Activated CD8-positive, alpha-beta memory T cell treated with anti-CD3 and anti-CD28 coated beads, Interleukin-2, amount 50 U/mL, for 48 hours (primary cell): Measurements from ENCODE around the gene TPRN.

Experiments used
- DNase-seq: peaks from one replicate; pipeline ENCODE4 v3.0.0-alpha.2; 2020

TPRN gene

DNA sequence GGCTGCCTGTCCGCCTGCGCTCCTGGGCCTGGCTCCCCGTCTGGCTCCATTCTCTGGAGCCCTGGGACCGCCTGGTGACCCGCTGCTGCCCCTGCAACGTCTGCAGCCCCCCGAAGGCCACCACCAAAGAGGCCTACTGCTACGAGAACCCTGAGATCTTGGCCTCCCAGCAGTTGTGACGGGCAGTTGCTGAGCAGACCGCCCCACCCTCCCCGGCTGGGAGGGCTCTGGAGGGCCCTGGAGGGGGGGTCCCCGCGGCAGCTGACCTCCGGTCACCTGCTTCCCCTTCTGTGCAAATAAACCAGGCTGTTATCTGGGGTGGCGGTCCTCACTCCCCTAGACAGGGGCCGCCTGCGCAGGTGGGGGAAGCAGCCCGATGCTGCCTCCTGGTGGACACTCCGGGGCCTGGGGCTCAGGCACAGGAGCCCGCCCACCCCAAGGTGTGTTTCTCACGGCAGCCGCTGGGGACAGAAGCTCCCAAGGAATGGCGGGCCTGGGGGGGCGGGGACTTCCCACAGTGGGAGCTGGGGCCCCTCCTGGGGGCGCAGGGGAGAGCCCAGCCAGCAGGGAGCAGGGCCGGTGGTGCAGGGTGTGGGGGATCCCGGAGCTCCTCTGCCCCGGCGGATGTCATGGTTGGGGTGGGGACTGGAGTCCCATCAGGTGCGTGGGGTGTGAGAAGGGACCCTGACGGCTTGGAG lies 35.8 kb upstream of the TPRN start:
- peak; percentile 97 for DNase-seq

DNA sequence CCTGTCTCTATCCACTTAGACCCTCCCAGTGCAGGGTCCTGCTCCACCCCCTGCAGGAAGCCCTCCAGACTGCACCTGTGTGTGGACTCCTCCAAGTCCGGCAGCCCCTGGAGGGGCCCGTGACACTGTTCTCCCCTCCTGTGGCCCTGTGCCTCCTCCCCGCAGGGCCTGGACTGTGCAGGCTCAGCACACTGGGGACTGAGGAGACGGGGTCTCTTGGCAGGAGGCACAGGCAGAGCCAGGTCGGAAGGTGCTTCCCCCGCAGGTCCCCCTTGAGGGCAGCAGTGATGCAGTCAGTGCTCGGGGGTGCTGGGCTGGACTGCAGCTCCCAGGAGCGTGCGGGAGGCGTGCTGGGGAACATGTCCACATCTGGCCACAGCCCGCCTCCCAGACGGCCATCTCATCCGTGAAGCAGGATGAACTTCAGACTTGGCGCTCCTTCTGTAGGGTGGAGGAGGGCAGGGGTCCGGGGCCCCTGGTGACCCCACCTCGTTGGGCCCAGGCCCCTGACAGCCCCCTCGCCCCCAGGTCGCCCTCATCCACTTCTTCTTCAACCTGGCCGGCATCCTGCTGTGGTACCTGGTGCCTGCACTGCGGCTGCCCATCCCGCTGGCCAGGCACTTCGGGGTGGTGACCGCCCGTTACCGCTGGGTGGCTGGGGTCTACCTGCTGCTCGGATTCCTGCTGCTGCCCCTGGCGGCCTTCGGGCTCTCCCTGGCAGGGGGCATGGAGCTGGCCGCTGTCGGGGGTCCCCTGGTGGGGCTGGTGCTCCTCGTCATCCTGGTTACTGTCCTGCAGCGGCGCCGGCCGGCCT lies 35.1 kb upstream of the TPRN start:
- no peak for DNase-seq

DNA sequence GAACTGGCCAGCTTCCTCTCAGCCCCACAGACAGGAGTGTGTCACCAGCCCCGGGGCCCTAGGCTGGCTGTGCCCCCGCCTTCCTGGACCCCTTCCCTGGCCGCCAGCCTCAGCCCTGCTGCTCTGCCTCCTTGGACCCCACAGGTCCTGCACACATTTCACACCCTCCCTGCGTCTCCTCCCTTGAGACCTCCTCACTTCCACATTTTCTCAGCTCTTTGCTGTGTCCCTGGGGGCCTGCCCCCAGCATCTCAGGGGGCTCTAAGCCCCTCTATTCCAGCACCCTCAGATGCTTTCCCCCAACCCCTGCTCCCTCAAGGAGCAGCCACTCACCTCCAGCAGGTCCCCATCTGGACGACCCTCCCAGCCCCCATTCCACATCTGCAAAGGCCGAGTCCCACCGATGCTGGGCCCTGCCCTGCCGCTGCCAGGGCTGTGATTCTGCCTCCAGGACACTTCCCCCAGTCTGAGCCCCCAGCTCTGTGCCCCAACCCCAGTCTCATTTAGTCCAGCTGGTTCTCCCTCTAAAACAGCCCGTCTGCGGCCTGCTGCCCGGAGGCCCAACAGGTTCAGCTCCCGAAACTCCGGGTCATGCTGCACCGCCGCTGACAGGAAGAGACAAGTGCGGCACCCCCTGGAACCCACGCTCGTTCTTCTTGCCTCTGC lies 34.4 kb upstream of the TPRN start:
- no peak for DNase-seq

DNA sequence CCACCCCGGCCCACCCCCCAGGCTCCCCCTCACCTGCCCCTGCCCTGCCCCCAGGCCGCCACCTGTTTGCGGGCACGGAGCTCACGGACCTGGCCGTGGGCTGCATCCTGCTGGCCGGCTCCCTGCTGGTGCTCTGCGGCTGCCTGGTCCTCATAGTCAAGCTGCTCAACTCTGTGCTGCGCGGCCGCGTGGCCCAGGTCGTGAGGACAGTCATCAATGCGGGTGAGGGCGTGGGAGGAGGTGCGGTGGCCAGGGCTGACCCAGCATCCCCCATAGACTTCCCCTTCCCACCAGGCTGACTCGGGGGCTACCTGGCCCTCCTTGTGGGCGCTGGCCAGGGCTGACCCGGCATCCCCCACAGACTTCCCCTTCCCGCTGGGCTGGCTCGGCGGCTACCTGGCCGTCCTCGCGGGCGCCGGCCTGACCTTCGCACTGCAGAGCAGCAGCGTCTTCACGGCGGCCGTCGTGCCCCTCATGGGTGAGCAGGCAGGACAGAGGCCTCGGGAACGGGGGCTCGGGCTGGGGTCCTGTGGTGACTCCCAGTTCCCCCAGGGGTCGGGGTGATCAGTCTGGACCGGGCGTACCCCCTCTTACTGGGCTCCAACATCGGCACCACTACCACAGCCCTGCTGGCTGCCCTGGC lies 33.6 kb upstream of the TPRN start:
- DNase-seq, result no peak

DNA sequence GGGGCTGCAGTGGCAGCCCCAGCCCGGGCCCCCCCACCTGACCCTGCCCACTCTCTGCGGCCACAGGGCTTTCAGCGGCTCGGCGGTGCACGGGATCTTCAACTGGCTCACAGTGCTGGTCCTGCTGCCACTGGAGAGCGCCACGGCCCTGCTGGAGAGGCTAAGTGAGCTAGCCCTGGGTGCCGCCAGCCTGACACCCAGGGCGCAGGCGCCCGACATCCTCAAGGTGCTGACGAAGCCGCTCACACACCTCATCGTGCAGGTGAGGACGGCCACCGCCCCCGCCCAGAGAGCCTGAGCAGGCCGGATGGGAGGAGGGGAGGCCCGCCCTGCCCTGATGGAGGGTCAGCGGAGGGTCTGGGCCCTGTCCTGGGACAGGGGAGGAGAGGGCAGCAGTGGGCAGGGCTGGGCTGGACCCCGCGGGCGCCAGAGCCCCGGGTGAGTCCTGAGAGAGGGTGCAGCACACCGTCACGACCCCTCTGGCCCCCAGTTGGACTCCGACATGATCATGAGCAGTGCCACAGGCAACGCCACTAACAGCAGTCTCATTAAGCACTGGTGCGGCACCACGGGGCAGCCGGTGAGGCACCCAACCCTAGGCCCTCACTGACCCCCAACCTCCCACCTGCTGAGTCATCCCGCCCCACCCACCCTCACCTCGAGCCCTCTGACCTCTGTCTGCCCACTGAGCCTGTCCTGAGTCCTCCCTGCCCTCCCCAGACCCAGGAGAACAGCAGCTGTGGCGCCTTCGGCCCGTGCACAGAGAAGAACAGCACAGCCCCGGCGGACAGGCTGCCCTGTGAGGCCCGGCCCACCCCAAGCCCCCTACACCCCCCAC lies 32.8 kb upstream of the TPRN start:
- DNase-seq, result no peak

DNA sequence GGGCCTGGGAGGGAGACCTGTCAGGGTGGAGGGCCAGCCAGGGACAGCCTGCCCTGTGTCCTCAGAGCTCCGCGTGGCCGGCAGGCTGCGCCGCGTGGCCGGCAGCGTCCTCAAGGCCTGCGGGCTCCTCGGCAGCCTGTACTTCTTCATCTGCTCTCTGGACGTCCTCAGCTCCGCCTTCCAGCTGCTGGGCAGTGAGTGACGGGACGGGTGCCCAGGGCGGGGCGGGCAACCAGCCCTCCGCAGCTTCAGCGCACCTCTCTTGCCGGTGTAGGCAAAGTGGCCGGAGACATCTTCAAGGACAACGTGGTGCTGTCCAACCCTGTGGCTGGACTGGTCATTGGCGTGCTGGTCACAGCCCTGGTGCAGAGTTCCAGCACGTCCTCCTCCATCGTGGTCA lies 32.0 kb upstream of the TPRN start:
- no peak for DNase-seq

DNA sequence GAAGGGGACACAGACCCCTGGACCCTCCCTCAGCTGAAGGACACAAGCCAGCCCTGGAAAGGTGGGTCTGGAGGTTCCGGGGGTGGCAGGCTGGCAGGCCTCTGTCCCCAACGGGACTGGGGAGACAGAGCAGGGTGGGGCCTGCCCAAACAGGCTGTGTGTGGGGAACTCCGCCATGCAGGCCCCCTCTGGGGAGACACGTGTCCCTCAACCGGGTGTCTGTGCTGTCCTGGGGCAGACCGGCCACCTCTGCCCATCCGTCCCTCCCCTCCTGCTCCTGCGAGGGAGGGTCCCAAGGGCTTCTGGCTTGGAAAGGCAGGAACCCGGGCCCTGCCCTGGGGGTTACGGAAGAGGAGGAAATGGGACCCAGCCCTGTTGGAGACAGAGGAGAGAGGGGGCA lies 31.6 kb upstream of the TPRN start:
- DNase-seq, result no peak

DNA sequence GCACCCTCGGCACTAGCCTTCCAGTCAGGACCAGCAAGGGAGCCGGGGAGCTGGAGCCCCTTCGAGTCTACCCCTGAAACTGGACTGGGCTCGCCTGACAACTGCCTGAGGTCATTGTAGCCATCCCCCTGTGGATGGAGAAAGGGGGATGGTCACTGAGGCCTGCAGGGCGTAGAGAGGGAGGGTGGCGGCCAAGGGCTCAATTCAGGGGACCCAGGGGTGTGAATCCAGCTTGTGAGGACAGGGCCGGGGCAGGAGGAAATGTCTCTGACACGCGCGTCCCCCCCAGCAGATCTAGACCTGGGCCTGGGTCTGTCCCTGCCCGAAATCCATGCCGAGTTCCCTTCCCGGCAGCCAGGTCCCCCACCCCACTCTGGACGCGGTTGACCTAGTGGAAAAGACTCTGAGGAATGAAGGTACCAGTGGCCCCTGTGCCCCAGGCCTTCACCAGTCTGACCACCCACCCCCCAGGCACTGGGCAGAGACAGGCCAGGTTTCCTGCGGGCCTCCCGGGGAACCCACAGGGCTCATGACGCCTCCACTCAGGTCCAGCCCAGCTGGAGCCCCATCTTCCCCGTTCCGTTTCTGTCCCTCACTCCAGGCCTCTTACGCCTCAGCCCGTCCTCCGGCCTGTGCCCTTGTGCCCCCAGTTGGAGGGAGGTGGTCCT lies 31.0 kb upstream of the TPRN start:
- DNase-seq, result no peak

DNA sequence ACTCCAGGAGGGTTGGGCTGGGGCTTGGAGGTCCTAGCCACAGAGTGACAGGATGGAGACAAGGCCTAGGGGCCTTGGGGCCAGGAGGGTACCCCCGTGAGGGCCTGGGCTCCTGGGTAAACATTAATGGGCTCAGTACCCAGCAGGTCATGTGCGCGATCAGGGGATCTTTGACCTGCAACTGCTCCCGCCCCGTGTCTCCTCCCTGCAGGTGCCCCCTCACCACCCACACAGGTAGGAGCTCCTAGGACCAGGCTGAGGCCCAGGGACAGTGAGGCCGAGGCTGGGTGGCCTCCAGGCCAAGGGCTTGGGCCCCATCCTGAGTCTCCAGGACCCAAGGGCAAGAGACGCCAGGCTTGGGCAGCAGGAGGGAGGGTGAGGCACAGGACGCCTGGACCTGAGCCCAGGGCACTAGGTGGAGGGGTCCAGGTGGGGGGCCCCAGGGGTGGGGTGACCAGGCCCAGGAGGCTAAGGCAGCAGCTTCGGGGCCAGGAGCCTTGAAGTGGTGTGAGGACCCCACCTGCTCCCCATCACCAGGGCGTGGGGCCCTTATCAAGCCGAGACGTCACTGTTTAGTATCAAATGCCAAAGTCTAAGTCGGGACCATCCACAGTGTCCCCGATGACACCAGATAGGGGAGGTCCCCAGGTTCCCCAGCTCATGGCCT lies 30.3 kb upstream of the TPRN start, which contains the start of gene SLC34A3:
SLC34A3 (plus strand) TSS at position 197 of the 667 bp plus-strand sequence. CDS start 802 bp downstream, outside the sequence.
- no peak for DNase-seq

DNA sequence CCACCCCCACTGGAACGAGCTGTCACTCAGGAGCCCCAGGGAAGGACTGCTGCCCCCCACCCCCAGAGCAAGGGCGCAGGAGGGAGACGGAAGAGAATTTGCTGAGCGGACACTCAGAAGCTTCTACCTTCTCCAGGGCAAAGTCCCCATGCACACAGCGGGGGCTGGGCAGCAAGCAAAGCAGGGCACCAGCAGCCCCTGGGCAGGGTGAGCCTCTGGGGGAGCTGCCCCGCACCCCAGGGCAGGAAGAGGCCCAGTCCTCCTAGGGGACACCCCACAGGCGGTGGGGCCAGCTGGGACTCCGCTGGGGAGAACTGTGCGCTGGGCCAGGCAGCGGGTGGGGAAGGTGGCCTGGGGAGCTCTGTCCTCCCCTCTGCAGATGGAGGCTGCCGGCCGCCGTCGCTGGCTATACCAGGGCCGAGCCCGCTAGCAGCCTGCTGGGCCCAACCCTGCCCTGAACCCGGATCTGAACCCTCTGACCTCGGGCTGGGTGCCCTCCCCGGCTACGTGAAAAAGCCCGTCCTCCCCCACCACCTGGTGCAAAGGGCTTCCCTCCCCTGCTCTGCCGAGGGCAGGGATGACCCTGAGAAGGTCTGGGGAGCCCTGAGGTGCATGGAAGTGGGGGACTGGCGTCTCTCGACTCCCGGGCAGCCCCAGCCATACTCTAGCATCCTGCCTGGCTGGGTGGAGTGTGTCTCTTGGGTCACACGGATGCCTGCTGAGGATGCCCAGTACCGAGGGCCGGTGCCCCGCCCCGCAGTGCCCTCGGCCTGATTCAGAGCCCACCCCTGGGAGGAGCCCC lies 29.6 kb upstream of the TPRN start:
- no peak for DNase-seq

DNA sequence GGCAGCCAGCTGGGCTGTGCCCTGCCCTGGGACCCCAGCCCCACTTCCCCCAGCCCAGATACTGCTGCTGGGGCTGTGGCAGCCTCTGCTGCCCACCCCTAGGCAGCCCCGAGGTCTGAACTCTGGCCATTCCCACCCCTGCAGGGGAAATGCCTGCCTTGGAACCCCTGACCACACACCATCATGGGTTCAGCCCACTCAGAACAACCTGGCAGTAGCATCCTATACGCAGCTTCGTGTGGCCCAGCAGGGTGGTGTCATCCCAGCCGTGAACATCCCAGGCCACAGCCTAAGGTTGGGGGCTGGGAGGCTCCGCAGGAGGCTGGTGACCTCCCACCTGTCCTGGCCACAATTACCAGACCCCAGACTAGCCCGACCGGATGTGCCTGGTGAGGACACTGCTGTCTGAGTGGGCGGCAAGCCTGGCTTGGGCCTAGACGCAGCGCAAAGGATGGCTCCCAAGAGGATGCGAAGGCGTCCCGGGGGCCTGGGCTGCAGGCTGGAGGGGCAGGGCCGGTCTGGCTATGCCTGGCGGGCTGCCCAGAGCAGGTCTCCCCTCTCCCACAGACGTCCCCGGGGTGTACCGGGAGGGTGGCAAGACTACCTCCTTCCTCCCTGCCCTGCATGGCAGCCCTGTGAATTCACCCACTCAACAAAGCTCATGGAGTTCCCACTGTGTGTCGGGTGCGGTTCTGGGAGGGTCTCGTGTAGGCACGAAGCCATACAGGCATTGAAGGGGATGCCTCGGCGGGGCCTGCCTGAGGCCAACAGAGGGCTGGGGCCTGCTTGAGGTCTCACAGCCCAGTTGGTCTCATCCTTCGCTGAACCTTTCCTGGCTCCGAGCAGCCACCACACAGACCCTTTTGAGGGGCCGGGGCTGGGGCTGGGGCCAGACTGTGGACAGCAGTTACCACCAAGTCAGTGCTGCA lies 28.7 kb upstream of the TPRN start:
- DNase-seq, result no peak

DNA sequence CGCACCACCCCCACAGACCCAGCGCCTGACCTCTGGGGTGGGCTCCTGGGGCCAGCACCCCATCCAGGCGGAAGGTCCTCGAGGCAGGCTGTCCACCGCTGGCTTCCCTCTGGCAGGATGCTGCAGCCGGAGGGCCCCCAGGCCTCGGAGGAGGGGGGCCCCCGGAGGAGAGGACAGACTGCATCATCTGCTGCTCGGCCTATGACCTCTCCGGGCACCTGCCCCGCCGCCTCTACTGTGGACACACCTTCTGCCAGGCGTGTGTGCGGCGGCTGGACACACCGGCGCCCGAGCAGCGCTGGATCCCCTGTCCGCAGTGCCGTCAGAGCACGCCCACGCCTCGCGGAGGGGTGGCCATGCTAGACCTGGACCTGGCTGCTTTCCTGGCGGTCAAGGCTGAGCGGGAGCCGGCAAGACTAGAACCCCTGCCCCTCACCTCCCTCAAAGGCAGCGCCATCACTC lies 28.0 kb upstream of the TPRN start:
- no peak for DNase-seq

DNA sequence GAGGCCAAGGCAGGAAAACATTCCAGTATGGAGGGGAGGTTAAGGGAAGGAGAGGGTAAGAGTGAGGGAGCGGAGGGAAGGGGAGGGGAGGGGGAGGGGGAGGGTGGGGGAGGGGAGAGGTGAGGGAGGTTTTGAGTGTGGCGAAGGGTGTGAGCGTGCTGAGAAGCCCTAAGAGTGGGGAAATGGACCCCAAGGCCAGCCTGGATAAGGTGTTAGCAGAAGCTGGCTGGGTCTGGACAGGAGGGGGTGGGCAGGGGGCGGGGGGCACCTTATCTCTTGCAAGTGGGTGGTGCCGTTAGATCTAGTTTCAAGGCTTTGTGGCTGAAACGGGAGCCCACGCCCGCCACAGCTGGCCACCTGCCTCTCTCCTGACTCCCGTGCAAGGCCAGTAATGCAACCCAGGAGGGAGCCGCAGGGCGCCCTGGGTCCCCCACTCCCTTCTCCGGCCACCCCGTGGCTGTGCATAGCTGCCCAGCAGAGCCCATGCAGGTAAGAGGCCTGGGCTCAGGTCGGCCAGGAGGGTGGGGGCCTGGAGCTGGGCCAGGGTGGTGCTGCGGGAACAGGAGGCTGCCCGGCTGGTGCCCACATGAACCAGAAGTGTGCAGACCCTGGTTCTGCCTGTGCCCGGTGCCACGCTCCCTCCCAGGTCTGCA lies 27.4 kb upstream of the TPRN start:
- no peak for DNase-seq

DNA sequence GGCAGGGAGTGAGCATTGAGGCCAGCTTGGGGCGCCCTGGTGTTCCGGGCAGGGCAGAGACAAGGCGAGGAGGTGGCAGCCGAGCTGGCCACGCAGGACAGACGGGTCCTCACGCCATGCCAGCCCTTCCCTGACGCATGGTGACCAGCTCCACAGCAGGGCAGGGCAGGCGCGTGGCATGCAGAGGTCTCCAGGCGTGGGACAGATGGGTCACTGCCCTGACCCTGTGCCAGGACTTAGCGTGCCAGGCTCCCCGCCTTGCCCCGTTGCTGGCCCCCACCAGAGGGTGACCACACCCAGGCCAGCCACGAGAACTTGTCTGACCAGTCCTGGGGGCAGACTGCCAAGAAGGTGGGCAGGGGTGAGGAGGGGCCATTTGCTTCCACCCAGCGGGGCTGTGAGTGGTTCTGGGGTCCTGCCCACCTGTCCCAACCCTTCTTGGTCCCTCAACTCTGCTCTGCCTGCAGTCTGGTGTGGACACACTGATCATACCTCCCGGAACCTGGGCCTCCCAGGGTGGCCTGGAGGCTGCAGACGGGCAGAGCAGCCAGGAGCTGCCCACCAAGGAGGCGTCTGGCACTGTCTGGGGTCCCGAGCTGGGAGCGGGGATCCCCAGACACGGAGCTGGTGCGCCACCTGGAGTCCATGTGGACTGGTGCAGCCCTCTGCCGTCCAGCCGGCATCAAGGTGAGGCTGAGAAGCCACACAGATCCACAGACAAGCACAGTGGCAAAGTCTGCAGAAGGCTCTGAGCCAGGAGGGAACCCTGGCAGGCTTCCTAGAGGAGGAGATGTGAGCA lies 26.7 kb upstream of the TPRN start, which contains the start of gene RNF224:
RNF224 (plus strand) TSS at position 449 of the 799 bp plus-strand sequence. CDS start 834 bp downstream, outside the sequence.
- peak; percentile 91 for DNase-seq

DNA sequence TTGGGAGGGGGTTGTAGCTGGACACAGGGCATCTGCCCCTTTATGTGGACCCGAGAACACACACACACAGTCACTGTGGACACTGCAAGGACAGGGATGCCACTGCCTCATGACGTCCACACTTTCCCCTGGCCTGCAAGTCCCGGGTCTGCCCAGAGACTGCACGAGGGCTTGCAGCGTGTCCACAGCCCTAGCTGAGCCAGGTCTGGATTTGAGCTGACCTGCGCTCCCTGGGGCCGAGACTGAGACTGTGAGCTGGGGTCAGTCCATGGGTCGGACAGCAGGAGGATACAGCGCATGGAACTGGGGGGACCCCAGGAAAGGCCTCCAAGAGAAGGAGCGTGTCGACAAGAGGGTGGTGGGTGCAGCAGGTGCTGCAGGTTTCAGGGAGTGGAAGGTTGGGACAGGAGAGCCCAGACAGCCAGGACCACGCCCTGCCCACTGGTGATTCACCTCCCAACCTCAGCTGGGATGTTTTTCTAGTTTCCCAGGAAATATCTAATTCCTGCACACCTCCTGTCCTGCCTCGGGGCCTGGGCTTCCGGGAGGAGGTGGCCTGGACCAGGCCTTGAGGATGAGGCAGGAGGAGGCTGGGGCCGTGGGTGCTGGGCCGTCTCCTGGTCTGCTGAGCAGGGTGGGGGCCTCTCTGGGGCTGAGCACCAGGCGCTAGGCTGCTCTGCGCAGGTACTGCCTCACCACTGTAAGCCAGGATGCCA lies 26.0 kb upstream of the TPRN start:
- no peak for DNase-seq

DNA sequence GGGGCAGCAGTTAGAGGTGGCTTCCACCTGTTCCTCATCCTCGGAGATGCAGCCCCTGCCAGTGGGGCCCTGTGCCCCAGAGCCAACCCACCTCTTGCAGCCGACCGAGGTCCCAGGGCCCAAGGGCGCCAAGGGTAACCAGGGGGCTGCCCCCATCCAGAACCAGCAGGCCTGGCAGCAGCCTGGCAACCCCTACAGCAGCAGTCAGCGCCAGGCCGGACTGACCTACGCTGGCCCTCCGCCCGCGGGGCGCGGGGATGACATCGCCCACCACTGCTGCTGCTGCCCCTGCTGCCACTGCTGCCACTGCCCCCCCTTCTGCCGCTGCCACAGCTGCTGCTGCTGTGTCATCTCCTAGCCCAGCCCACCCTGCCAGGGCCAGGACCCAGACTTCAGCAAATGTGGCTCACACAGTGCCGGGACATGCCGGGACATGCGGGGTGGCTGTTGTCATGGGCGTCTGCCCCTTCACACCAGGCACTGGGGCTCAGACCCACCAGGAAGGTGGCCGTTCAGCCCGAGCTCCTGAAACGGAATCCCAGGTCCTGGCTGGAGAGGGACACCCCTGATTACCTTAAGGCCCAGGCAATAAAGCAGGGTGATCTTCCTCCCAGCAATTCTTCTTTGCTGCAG lies 25.3 kb upstream of the TPRN start:
- DNase-seq, result no peak
